Measurements from ENCODE around the gene SPATA32.

SPATA32 gene

GRCh38 chr17:45227926-45228762 is 33.8 kb downstream of the SPATA32 start:
- DNase-seq: no peak

- no peak for DNase-seq
Observed at GRCh38 chr17:45227101-45227925, 34.6 kb downstream of the SPATA32 start.

- DNase-seq: no peak
Observed at GRCh38 chr17:45226576-45226975, 35.3 kb downstream of the SPATA32 start.

DNA sequence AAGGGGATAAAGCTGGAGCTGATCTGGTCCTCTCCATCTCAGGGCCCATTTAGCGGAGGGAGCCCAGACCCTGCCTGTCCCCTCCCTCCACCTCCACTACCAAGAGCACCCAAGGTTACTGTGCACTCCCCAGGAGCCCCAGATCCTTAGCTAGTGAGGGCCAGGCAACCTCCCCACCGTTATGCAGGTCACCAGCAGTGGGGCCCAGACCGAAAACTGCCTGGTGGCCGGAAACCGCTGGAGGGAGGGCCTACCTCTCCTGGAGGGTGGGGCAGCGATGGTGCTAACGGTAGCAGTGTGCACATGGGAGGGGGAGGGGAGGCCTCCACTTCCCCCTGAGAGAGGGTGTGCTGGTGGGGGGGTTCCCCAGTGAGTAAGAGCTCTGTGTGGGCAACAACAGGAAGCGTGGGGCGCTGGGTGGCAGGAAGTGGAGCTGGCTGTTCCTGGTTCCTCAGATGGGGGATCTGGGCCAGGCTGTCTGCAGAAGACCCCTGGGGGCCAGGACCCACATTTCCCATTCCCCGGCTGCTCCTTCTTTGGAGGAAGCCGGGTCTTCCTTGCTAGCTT is 35.8 kb downstream of the SPATA32 start:
- DNase-seq: no peak

DNA sequence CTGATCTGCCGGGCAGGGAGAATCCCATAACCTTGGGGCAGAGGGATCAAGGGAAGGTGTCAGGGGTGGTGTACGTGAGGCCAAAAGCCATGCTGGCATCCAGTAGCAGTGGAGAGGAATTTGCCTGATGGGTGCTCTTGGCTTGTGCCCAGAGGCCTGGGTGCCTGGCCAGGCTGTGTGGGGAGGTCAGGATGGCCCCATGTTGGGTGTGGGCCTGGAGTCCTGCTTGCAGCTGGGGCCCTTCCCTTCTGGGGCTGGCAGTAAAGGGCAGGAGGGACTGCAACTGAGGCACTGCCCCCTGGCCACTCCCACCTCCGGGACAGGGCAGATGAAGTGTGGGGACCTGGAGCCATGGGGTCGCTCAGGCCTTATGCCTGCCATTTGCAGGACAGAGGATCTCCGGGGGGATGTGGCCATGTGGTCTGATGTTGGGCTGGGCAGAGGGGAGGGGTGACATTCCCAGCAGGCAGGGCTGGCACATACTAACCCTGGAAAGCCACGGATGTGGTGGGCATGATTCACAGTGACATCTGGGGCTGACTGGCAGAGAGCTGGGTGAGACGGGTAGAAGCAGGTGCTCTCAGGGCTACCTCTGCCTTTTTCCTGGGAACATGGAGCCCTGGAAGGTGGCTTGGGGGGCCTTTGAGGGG is 36.7 kb downstream of the SPATA32 start:
- no peak for DNase-seq

DNA sequence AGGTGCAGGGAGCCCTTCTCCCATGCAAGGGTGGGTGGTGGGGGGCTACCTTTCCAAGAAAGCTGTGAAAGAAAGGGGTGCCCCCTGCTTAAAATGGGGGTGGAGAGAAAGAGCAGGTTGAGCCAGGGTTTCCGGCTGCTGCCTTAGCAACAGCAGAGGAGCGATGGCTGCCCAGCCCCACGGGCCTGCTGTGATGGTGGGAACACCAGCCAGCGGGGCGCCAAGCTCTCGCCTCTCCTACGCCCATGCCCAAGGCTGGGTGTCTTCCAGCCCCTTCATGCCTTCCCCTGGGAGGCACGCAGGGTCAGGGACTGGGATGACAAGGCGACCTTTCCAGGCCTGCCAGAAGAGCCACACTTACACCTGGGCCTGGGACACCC is 37.2 kb downstream of the SPATA32 start:
- no peak for DNase-seq

- no peak for DNase-seq
Observed at GRCh38 chr17:45223539-45224528, 38.1 kb downstream of the SPATA32 start.

DNA sequence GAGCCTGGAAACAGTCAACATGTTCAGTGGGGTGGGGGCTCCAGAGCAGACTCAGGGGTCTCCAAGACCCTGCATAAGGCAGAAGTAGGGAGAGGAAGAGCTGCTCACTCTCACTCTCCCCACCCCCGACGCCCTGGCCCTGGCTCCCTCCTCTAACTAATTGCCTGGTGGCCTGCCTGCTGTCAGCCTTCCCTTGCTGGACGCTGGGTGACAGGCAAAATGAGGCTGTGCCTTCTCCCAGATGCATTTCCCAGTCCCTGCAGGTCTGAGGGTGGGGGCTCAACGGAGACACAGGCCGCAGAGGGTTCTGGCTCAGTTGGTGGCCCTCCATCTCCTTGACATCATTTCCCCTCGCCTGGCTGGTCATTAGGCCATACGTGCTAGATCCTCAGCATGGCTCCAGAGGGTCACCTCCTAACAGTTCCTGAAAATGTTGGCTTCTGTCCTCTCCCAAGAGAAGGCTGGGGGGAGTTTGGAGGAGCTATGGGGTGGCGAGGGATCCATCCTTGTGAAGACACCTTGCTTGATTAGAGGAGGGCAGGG is 38.8 kb downstream of the SPATA32 start:
- DNase-seq: no peak

GRCh38 chr17:45222289-45222995 is 39.5 kb downstream of the SPATA32 start:
- DNase-seq: peak in 1 of 2 experiments; percentile 53

GRCh38 chr17:45222014-45222288 is 39.9 kb downstream of the SPATA32 start:
- no peak for DNase-seq

GRCh38 chr17:45221081-45222013 is 40.5 kb downstream of the SPATA32 start, which contains the start of gene FMNL1:
FMNL1 (plus strand) TSS chr17:45221885; CDS start chr17:45222125, 240 bp downstream.
- peak in 1 of 2 experiments; percentile 66 for DNase-seq

GRCh38 chr17:45220079-45220478 is 41.8 kb downstream of the SPATA32 start:
- DNase-seq: no peak

- peak; percentile 68 to 92 for DNase-seq
Observed at GRCh38 chr17:45218895-45219661, 42.8 kb downstream of the SPATA32 start.
